CD4-positive, alpha-beta T cell treated with Interleukin-15 for 4 hours (primary cell): ENCODE results near the gene CASKIN1.
A peak's percentile ranks its signal among the peaks of the same experiment; 100 is the strongest.

Experiments
- DNase-seq: peaks from one replicate; pipeline ENCODE4 v3.0.0-alpha.2; 2020; ENCODE audit warnings: low spot score

The CASKIN1 gene

GRCh38 chr16:2194852-2195321 is 1.5 kb downstream of the CASKIN1 start:
- peak; percentile 59 for DNase-seq

- DNase-seq: no peak
Measured at GRCh38 chr16:2194166-2194834, 2.1 kb downstream of the CASKIN1 start.

GRCh38 chr16:2191446-2191706 is 5.0 kb downstream of the CASKIN1 start:
- no peak for DNase-seq

GRCh38 chr16:2190659-2191445 is 5.6 kb downstream of the CASKIN1 start:
- DNase-seq: no peak

GRCh38 chr16:2190002-2190658 is 6.3 kb downstream of the CASKIN1 start:
- no peak for DNase-seq

GRCh38 chr16:2189252-2189893 is 7.0 kb downstream of the CASKIN1 start:
- DNase-seq: no peak

- no peak for DNase-seq
Measured at GRCh38 chr16:2188395-2188794, 8.0 kb downstream of the CASKIN1 start.

GRCh38 chr16:2187212-2187611 is 9.2 kb downstream of the CASKIN1 start:
- no peak for DNase-seq

- DNase-seq: no peak
Measured at GRCh38 chr16:2186505-2186904, 9.9 kb downstream of the CASKIN1 start.

- DNase-seq: no peak
Measured at GRCh38 chr16:2186064-2186463, 10.3 kb downstream of the CASKIN1 start.

- no peak for DNase-seq
Measured at GRCh38 chr16:2184962-2185361, 11.4 kb downstream of the CASKIN1 start.

- DNase-seq: no peak
Measured at GRCh38 chr16:2184346-2184745, 12.1 kb downstream of the CASKIN1 start.

GRCh38 chr16:2183671-2184070 is 12.7 kb downstream of the CASKIN1 start:
- no peak for DNase-seq

- DNase-seq: no peak
Measured at GRCh38 chr16:2181952-2182351, 14.5 kb downstream of the CASKIN1 start.

- no peak for DNase-seq
Measured at GRCh38 chr16:2180962-2181923, 15.2 kb downstream of the CASKIN1 start.

- DNase-seq: no peak
Measured at GRCh38 chr16:2180461-2180860, 15.9 kb downstream of the CASKIN1 start.

GRCh38 chr16:2179576-2179975 is 16.8 kb downstream of the CASKIN1 start:
- no peak for DNase-seq

- no peak for DNase-seq
Measured at GRCh38 chr16:2179107-2179501, 17.3 kb downstream of the CASKIN1 start.

- peak; percentile 10 for DNase-seq
Measured at GRCh38 chr16:2178321-2179106, 17.9 kb downstream of the CASKIN1 start.

- no peak for DNase-seq
Measured at GRCh38 chr16:2177561-2177960, 18.8 kb downstream of the CASKIN1 start.

- no peak for DNase-seq
Measured at GRCh38 chr16:2177101-2177500, 19.3 kb downstream of the CASKIN1 start.
